ENCODE data around the gene TBC1D2B.

DNA sequence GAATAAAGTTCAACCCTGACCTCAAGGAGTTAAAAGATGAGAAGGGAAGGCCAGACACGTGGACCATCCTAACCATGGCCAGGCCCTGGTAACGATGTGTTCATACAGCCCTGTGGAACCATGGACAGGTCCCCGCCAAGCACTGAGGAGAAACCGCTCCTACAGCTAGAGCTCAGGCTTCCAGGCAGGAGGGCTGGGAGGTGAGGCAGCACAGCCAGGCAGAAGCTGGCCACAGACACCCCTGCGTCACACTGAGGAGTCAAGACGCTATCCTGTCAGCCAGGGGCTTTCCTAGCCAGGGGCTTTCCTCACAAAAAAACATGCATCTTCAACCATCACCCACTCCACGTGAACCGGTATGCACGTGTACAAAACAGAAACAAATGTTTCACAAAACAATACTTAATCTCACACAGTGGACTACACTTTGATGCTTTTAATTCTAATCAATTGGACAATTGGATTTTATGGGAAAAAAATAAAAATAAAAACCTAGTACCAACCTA is 73.2 kb downstream of the TBC1D2B start:
- TF ChIP-seq EZH2 (IDR thresholded peaks at IDR 0.05; ENCODE audit: low read length) = no peak
- TF ChIP-seq, protein P1, sequence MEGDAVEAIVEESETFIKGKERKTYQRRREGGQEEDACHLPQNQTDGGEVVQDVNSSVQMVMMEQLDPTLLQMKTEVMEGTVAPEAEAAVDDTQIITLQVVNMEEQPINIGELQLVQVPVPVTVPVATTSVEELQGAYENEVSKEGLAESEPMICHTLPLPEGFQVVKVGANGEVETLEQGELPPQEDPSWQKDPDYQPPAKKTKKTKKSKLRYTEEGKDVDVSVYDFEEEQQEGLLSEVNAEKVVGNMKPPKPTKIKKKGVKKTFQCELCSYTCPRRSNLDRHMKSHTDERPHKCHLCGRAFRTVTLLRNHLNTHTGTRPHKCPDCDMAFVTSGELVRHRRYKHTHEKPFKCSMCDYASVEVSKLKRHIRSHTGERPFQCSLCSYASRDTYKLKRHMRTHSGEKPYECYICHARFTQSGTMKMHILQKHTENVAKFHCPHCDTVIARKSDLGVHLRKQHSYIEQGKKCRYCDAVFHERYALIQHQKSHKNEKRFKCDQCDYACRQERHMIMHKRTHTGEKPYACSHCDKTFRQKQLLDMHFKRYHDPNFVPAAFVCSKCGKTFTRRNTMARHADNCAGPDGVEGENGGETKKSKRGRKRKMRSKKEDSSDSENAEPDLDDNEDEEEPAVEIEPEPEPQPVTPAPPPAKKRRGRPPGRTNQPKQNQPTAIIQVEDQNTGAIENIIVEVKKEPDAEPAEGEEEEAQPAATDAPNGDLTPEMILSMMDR (optimal IDR thresholded peaks at IDR 0.05 in 1 of 3, IDR thresholded peaks at IDR 0.05 in 1 of 3, conservative IDR thresholded peaks at IDR 0.05 in 1 of 3; ENCODE audit: extremely low read depth in 1 of 3, insufficient read depth in 2 of 3, low read length in 3 of 3) = no peak

Data from keratinocyte (primary cell).